Left ventricle myocardium inferior (tissue), 1 donor: ENCODE results near the gene NAALADL2. TPM values are rescaled to one million over a fixed set of nuclear protein-coding genes. Genes with fewer than 3 reads are reported as not detected.

Experiments used
- DNase-seq: peaks from one replicate; pipeline ENCODE4 v3.0.0-alpha.2; 2020
- H3K27ac ChIP-seq: fragments of 200-600 bp; replicated peaks from 2 replicates; pipeline ENCODE4 v1.8.0; 2021
- H3K27me3 ChIP-seq: fragments of 200-600 bp; 2 replicates; pipeline ENCODE4 v1.8.0; 2021; ENCODE audit warnings: low read depth
- H3K36me3 ChIP-seq: fragments of 200-600 bp; 2 replicates; pipeline ENCODE4 v1.8.0; 2021
- H3K4me1 ChIP-seq: fragments of 200-600 bp; 2 replicates; pipeline ENCODE4 v1.8.0; 2021
- H3K4me3 ChIP-seq: fragments of 200-600 bp; 2 replicates; pipeline ENCODE4 v1.8.0; 2021; ENCODE audit warnings: mild to moderate bottlenecking, moderate library complexity
- H3K9me3 ChIP-seq: fragments of 200-600 bp; replicated peaks from 2 replicates; pipeline ENCODE4 v1.8.0; 2021
- CTCF ChIP-seq: fragments of 200-600 bp; IDR thresholded peaks from 2 replicates; pipeline ENCODE4 v1.8.0; 2021; ENCODE audit warnings: antibody characterized with exemption, mild to moderate bottlenecking, borderline replicate concordance
- intact Hi-C: fragments of 100-400 bp; cut with micrococcal nuclease; formaldehyde crosslinking; loops from one replicate; pipeline ENCODE4 v1.11.0; 2022
- total RNA-seq: library from RNA; stranded (reverse); fragmentation: NEBNext Ultra II Directional; extraction: Animal tissue kit (Norgen Biotek cat#: 25700); gene quantifications from one replicate; pipeline ENCODE4 v1.2.1, GENCODE V29; 2021
- donor health status: DM: no; HTN: yes; CAD: no; lungs with severe emphysema.

NAALADL2 gene
- total RNA-seq, 1 donor from 2014 or later = 5.8 TPM

- intact Hi-C loops = no loop called here
- no peaks in the 10 kb centered on the region for H3K36me3 ChIP-seq
- no peak for DNase-seq
- no peaks in the 10 kb centered on the region for H3K9me3 ChIP-seq
- no peak for TF ChIP-seq CTCF
- H3K27me3 ChIP-seq = no peaks in the 10 kb centered on the region
- H3K4me1 ChIP-seq = no peaks in the 10 kb centered on the region
- H3K4me3 ChIP-seq = no peak overlapping the region
- no peak overlapping the region for H3K27ac ChIP-seq
These were observed 470.2 kb downstream of the NAALADL2 start for GRCh38 chr3:175329373-175329772.

- no peaks in the 10 kb centered on the region for H3K4me1 ChIP-seq
- no peaks in the 10 kb centered on the region for H3K36me3 ChIP-seq
- no peak overlapping the region for H3K4me3 ChIP-seq
- H3K27me3 ChIP-seq = no peaks in the 10 kb centered on the region
- H3K9me3 ChIP-seq = no peaks in the 10 kb centered on the region
- intact Hi-C loops = no loop called here
- H3K27ac ChIP-seq = no peak overlapping the region
- DNase-seq = no peak
- no peak for TF ChIP-seq CTCF
These were observed 476.1 kb downstream of the NAALADL2 start for GRCh38 chr3:175335229-175335628.

GRCh38 chr3:175336406-175337133 lies 477.4 kb downstream of the NAALADL2 start:
- intact Hi-C loops = no loop called here
- Histone ChIP-seq H3K9me3 (no peaks in the 10 kb centered on the region), H3K4me1 (no peaks in the 10 kb centered on the region), H3K4me3 (no peak overlapping the region), H3K27ac (no peak overlapping the region), H3K27me3 (no peaks in the 10 kb centered on the region), H3K36me3 (no peaks in the 10 kb centered on the region)
- DNase-seq = no peak
- no peak for TF ChIP-seq CTCF

GRCh38 chr3:175337631-175338030 lies 478.5 kb downstream of the NAALADL2 start:
- H3K36me3 ChIP-seq = no peaks in the 10 kb centered on the region
- no peak for TF ChIP-seq CTCF
- no peaks in the 10 kb centered on the region for H3K27me3 ChIP-seq
- no peak overlapping the region for H3K4me3 ChIP-seq
- DNase-seq = no peak
- no peak overlapping the region for H3K27ac ChIP-seq
- H3K9me3 ChIP-seq = no peaks in the 10 kb centered on the region
- intact Hi-C loops = no loop called here
- H3K4me1 ChIP-seq = no peaks in the 10 kb centered on the region

GRCh38 chr3:175338775-175339535 lies 479.8 kb downstream of the NAALADL2 start:
- no peak overlapping the region for H3K27ac ChIP-seq
- DNase-seq = no peak
- intact Hi-C loops = no loop called here
- no peaks in the 10 kb centered on the region for H3K27me3 ChIP-seq
- no peaks in the 10 kb centered on the region for H3K36me3 ChIP-seq
- no peaks in the 10 kb centered on the region for H3K4me1 ChIP-seq
- no peak overlapping the region for H3K4me3 ChIP-seq
- no peaks in the 10 kb centered on the region for H3K9me3 ChIP-seq
- TF ChIP-seq CTCF = no peak
